Skin epidermis (tissue), 12 donors: ENCODE measurements around the gene MADCAM1.
"Not testable (repeated sequence)": the region's sequence is repeated elsewhere in the genome, so short reads cannot be mapped to it uniquely, and the experiment has no call there.

Experiments
- H3K27ac ChIP-seq, 21 experiments: fragments of 200-600 bp; sonication (generic) in 11 of 21; one replicate each; pipeline ENCODE4 v1.5.0; 2020; ENCODE audit warnings: mild to moderate bottlenecking in 3 of 21, inconsistent platforms in 2 of 21, moderate library complexity in 2 of 21
- H3K4me3 ChIP-seq, 7 experiments: fragments of 200-600 bp; sonication (generic) in 2 of 7; one replicate each; pipeline ENCODE4 v1.5.0; 2020; ENCODE audit warnings: inconsistent platforms in 2 of 7, mild to moderate bottlenecking in 2 of 7, moderate library complexity in 1 of 7

Gene MADCAM1

DNA sequence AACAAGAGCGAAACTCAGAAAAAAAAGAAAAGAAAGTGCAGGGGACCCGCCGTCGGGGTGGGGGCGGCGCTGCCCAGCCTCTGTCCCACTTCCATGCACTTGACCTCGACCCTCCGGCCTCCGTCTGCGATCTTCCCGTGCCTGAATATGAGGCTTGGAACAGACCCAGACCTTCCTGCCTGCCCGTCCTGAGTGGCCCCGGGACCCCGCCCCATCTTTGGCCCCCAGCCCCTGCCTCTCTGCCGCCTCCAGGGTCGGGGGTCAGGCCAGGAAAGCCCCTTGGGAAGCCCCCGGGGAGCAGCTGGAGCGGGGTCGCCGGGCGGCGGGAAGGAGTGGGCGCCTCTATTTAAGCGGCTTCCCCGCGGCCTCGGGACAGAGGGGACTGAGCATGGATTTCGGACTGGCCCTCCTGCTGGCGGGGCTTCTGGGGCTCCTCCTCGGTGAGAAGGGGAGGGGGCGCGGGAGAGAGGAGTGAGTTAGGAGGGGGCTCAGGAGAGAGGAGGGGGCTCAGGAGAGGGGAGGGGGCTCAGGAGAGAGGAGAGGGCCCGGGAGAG lies at the start of gene MADCAM1:
Gene MADCAM1, plus strand, starts transcription at position 375 of the 554 bp plus-strand sequence. Its CDS starts 14 bp downstream, at position 389.
- Histone ChIP-seq H3K27ac (no peak within 1 kb of the TSS), H3K4me3 (no peak within 1 kb of the TSS)

DNA sequence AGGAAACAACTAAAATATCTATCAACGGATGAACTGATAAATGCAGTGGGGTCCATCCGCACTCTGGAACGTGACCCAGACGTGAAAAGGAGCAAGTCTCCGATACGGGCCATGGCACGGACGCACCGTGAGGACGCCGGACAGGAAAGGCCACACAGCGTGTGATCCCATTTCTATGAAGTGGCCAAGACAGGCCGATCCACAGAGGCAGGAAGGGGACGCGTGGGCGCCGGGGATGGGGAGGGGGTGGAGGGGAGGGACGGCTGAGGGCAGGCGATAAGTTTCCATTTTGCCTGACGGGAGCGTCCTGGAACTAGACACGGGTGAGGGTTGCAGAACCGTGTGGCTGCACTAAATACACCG lies 49.2 kb upstream of the MADCAM1 start:
- Histone ChIP-seq H3K27ac (no peak overlapping the region), H3K4me3 (no peak overlapping the region)

DNA sequence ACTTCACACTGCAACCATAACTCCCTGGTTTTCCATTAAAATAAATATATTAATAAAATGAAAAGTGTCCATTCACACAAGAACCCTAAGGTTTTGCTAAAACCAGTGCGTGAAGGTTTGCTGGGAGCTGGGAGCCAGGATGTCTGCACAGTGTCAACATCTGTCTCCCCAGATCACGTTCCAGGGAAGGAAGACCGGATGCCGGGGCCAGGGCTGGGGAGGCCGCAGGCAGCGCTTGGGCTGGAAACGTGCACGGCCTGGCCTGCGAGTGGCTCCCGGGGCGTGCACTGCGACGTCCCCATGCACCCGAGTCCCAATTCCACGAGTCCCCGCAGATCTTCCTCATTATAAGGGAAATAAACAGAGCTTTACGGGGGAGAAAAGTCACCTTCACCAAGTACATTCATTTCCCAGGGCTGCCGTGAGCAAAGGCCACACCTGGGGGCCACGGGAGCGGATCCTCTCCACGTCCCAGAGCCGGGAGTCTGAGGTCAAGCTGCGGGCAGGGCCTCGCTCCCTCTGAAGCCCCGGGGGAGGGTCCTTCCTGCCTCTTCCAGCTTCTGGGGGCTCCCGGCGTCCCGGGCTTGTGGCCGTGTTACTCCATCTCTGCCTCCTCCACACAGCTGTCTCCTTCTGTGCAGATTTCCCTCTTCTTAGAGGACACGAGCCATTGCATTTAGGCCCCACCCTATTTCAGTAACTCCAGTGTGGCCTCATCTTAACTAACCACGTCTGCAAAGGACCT lies 48.3 kb upstream of the MADCAM1 start:
- no peak overlapping the region for H3K4me3 ChIP-seq
- H3K27ac ChIP-seq, result no peak overlapping the region

DNA sequence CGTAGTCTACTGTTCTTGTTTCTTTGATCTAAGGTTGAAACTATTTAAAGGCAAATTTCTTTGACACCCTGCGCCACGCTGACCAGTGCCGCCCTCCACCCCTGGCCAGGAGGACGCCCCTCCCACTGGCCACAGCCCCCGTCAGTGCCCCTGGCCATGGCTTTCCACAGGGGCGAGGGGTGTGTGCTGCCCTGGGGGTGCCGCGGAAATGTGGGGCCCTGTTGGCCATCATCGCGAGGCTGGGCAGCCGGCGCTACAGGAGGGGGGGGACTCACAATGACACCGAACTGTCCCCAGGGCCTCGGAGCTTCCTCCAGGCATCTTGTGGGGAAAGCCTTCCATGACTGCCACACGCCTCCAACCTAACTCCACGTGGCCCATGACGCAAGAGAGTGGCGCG lies 46.4 kb upstream of the MADCAM1 start:
- no peak overlapping the region for H3K27ac ChIP-seq

DNA sequence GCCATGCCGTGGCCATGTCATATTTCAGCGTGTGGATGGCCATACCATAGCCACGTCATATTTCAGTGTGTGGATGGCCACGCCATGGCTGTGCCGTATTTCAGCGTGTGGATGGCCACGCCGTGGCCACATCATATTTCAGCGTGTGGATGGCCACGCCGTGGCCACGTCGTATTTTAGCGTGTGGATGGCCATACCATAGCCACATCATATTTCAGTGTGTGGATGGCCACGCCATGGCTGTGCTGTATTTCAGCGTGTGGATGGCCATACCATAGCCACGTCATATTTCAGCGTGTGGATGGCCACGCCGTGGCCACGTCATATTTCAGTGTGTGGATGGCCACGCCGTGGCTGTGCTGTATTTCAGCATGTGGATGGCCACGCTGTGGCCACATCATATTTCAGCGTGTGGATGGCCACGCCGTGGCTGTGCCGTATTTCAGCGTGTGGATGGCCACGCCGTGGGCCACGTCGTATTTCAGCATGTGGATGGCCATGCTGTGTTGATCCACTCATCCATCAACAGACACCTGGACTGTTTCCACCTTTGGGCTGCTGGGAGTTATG lies 45.3 kb upstream of the MADCAM1 start:
- H3K27ac ChIP-seq, H3K4me3 ChIP-seq: not testable (repeated sequence)

More for the DNA sequence above, 46.4 kb upstream of the MADCAM1 start:
- H3K4me3 ChIP-seq, result no peak overlapping the region

DNA sequence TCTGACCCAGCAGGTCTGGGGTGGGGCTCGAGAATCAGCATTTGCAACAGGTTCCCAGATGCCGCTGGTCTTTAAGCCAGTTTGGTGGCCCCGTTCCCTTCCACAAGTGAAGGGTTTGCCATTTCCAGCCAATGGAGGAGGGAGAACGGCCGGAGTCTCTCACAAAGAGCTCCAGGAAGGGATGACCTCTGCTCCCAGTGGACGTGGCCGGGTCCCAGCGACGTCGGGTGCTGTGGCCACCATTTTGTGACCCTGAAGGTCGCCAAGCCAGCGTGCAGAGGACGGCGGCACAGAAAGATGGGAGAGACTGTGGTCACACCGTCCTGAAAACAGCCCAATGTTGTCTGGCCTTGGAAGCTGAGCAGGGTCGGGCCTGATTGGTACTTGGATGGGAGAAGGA lies 43.5 kb upstream of the MADCAM1 start:
- no peak overlapping the region for H3K27ac ChIP-seq
- H3K4me3 ChIP-seq, result no peak overlapping the region

DNA sequence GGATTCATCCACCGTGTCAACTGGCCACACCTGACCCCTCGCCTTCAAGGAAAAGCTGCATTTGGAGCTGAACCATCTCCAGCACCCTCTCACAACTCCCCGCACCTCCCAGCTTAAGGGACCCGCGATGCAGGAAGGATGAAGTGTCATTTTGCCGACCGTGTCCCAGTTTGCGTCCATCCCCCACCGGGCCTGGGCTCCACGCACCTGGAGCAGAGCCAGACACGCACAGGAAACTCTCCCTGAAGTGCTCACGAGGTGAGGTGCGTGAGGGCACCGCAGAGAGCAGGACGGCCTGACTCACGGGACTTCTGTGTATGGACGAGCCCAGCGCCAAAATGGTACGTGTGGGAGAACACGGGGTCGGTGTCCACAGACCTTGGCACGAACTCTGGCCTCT lies 42.7 kb upstream of the MADCAM1 start:
- H3K4me3 ChIP-seq, result no peak overlapping the region
- H3K27ac ChIP-seq, result no peak overlapping the region

DNA sequence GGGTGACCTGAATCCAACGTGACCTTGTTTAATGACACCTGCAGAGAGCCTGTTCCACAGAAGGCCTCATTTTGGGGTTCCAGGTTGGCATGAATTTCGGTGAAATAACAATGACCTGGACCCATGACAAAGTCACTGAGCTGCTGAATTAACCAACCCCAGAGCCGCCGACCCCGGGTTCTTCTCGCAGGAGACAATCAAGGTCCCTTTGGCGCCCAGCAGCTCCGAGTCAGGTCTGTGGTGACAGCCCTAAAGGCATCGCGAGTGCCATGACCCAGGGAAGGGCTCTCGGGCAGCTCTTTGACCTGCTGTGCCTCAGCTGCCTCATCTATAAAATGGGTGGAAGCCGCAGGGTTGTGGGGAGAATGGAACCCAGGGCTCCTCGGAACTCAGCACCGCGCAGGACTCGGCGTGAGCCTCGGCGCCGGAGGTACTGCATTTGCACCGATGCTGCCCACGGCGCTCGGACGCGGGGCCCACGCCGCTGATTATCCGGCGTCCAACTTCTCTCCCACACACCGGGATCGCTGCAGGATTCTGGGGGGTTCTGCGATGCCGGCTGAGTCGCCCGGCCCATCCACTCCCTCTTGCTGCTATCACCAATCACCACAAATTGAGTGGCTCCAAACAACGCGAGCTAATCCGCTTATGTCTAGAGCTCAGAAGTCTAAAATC lies 41.1 kb upstream of the MADCAM1 start:
- Histone ChIP-seq H3K27ac (no peak overlapping the region), H3K4me3 (no peak overlapping the region)

DNA sequence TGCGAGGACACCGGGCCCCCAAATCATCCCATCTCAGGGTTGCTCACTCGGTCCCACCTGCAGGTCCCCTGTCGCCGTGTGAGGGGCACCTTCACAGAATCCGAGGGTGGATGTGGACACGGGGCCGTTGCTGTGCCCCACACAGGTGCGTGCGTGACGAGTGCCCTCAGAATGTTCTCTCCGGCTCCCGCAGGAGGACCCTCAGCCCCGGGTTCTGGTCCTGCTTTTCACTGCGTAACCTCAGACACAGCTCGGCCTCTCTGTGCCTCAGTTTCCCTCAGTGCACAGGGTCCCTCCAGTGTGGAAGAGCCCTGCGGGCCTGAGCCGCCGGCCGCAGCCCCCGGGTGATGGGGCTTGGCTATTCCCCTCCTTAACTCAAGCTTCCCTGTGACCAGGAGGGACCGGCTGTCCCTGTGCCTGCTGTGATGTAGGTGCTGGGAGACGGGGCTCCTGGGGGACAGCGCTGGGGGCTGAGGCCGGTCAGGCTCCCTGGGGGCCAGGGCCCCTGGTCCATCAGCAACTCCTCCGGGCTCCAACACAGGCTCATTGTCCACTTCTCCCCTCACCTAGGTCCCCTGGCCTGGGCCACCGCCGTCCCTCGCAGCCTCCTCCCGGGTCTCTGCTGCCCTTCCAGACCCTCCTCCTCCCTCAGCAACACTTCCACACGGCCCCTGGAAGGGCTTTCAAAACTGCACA lies 40.3 kb upstream of the MADCAM1 start:
- no peak overlapping the region for H3K4me3 ChIP-seq
- no peak overlapping the region for H3K27ac ChIP-seq

DNA sequence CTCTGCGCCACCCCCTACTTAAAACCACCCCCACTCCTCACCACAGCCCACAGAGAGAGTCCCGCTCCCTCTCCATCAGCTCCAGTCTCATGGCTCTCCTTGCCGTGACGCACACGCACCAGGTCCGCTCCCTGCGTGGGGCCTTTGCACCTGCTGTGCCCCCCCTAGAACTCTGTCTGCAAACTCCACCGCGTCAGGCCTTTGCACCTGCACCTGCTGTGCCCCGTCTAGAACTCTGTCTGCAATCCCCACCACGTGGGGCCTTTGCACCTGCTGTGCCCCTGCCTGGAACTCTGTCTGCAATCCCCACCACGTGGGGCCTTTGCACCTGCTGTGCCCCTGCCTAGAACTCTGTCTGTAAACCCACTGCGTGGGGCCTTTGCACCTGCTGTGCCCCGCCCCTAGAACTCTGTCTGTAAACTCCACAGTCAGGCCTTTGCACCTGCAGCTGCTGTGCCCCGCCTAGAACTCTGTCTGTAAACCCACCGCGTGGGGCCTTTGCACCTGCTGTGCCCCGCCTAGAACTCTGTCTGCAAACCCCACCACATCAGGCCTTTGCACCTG lies 39.7 kb upstream of the MADCAM1 start:
- Histone ChIP-seq H3K4me3 (no peak overlapping the region), H3K27ac (no peak overlapping the region)

DNA sequence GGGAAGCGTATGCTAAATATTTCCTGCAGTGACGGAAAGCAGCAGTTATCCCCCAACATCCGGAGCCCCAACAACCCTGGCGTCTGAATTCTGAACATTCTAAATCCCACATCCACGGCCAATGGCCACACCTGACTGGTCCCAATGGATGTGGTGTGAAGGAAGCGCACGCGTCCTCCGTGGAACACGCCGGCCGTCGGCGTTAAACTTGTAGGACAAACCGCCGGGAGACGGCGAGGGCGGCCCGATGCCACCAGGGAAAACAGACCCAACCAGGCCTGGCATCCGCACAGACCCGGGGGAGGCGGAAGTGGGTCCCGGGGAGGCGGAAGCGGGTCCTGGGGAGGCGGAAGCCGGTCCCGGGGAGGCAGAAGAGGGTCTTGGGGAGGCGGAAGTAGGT lies 38.6 kb upstream of the MADCAM1 start:
- no peak overlapping the region for H3K27ac ChIP-seq
- H3K4me3 ChIP-seq, result no peak overlapping the region

DNA sequence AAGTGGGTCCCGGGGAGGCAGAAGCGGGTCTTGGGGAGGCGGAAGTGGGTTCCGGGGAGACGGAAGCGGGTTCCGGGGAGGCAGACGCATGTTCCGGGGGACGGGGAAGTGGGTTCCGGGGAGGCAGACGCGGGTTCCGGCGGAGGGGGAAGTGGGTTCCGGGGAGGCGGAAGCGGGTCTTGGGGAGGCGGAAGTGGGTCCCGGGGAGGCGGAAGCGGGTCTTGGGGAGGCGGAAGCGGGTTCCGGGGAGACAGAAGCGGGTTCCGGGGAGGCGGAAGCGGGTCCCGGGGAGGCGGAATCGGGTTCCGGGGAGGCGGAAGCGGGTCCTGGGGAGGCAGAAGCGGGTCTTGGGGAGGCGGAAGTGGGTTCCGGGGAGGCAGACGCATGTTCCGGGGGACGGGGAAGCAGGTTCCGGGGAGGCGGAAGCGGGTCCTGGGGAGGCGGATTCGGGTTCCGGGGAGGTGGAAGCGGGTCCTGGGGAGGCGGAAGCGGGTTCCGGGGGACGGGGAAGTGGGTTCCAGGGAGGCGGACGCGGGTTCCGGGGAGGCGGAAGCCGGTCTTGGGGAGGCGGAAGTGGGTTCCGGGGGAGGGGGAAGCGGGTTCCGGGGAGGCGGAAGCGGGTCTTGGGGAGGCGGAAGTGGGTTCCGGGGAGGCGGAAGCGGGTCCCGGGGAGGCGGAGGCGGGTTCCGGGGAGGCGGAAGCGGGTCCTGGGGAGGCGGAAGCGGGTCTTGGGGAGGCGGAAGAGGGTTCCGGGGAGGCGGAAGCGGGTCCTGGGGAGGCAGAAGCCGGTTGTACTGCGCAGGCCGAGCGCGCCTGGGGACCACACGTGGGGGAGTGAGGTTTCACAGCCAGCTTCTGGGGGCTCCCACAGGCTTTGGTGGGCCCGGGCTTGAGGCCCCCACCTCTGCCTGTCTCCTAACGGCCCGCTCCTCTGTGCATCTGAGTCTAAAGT lies 37.9 kb upstream of the MADCAM1 start:
- Histone ChIP-seq H3K27ac (no peak overlapping the region), H3K4me3 (no peak overlapping the region)

DNA sequence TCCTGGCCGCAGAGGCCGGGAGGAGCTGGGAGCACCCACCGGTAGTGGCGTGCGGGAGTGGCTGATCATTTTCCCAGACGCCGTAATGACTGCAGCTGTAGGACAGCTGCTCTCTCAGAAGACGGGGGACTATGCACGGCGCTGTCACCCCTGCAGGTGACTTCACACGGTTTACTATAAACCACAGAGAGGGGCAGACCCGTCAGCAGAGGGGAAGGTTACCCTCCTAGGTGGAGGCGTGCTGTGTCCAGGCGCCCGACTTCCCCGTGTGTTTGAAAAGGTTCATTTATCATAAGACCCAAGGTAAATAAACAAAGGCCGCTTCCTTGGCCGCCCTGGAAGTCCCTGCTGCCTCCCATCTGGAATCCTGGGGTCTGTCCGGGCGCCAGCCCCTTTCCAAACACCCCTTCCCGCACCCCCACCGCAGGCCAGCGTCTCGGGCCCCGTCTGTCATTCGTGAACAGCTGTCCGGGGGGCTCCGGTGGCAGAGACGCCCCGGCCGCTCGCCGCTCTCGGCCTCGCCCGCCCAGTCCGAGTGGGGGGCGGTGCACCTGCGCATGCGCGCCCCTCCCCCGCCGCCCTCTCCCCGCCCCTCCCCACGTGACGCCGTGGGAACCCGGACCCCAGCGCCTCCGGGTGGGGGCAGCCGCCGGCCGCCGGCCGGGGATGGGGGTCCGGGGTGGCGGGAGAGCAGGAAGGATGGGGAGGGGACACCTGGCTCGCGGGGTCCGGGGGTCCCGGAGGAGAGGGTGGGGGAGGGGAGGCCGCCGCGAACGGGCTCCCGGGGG lies 36.4 kb upstream of the MADCAM1 start:
- Histone ChIP-seq H3K4me3 (peak overlapping the region; percentile 25 to 63 (median 46)), H3K27ac (peak overlapping the region in 16 of 21 experiments; percentile 13 to 88 (median 66))

DNA sequence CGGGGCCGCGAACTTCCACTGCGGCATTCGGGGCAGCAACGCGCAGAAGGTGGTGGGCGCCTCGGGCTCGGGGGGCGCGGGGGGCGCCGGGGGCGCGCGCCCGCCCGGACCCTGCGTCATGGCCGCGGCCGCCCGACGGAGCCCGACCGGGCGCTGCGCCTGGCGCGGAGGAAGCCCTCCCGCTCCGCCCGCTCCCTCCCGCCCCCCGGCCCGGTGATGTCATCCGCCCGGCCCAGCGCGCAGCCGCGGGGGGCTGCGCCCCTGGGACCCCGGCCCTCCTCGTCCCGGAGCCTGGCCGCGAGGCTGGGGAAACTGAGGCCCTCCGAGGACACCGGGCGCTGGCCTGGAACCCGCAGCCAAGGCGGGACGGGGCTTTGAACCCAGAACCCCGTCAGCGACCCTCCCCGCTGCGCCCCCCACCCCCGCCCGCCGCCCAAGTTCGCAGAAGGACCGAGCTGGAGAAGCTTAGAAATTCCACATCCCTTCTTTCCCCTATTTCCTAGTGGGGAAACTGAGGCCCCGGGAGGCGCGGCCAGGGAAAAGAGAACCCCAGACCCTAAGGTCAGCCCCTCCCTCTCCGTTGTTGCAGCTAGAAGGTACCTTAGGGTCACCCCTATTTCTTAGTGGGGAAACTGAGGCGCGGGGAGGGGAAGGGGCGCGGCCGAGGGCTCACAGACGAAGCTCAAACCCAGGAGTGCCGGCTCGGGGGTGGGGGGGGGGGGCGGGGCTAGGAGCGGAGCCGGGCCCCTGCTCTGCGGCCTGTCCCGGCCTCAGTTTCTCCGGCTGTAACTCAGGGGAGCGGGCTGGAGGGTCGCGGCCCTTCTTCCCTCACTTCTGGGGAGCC lies 35.2 kb upstream of the MADCAM1 start, which contains the start of gene SHC2:
Gene SHC2, minus strand, starts transcription at position 157 of the 844 bp plus-strand sequence. Its CDS starts 37 bp downstream, at position 120.
- Histone ChIP-seq H3K27ac (peak within 1 kb of the TSS in 16 of 21 experiments; percentile 13 to 88 (median 66)), H3K4me3 (peak within 1 kb of the TSS; percentile 25 to 63 (median 46))

DNA sequence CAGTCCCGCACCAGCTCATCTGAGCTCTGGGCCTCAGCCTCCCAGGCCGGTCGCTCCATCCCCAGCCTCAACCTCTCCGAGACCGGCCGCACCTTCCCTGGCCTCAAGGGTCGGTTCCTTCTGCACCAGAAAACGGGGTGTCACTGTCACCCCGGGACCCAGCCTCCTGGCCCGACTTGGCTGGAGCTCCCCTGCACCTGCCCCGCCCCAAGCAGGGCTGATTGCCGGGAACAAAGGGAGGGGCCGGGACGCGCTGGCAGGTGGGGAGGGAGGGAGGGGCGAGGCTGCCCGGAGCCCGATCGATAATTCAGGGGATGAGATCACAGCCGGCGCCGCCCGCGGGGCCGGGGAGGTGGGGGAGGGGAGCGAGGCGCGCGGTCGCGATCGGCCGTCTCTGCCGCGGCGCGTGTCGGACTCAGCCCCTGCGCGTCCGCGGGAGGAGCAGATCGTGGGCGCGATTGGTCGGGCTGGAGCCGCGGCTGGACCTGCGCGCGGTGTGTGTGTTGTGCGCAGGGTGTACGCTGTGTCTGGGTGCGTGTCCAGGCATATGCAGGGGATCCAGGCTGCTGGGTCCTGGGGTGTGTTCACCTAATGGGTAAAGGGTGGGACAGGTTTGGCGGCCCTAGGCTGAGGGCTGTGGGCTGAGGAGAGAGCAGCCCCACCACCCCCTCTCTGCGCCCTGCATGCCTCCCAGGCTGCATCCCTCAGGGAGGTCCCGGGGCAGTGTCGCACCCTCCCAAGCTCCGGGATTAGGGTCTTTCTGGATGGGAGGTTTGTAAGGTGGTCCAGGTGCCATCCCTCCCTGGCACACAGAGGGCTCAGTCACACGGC lies 34.4 kb upstream of the MADCAM1 start:
- peak overlapping the region in 6 of 21 experiments; percentile 1 to 59 (median 54) for H3K27ac ChIP-seq

More for the DNA sequence above, 34.4 kb upstream of the MADCAM1 start:
- H3K4me3 ChIP-seq, result peak overlapping the region in 3 of 7 experiments; percentile 21 to 63 (median 22)
